ENCODE results near the gene PTEN.
"Not testable (repeated sequence)": the region's sequence is repeated elsewhere in the genome, so short reads cannot be mapped to it uniquely, and the experiment has no call there.

The PTEN gene

DNA sequence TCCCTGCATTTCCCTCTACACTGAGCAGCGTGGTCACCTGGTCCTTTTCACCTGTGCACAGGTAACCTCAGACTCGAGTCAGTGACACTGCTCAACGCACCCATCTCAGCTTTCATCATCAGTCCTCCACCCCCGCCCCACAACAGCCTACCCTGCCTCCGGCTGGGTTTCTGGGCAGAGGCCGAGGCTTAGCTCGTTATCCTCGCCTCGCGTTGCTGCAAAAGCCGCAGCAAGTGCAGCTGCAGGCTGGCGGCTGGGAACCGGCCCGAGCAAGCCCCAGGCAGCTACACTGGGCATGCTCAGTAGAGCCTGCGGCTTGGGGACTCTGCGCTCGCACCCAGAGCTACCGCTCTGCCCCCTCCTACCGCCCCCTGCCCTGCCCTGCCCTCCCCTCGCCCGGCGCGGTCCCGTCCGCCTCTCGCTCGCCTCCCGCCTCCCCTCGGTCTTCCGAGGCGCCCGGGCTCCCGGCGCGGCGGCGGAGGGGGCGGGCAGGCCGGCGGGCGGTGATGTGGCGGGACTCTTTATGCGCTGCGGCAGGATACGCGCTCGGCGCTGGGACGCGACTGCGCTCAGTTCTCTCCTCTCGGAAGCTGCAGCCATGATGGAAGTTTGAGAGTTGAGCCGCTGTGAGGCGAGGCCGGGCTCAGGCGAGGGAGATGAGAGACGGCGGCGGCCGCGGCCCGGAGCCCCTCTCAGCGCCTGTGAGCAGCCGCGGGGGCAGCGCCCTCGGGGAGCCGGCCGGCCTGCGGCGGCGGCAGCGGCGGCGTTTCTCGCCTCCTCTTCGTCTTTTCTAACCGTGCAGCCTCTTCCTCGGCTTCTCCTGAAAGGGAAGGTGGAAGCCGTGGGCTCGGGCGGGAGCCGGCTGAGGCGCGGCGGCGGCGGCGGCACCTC, at the start of gene PTEN, which contains the start of gene KLLN:
Gene PTEN, plus strand, starts transcription at position 573 of the 891 bp plus-strand sequence. CDS start 845 bp downstream, outside the sequence.
Gene KLLN, minus strand, starts transcription at position 481 of the 891 bp plus-strand sequence. CDS start 1,046 bp downstream, outside the sequence.
- peak; percentile 55 to 94 (median 86) for DNase-seq

DNA sequence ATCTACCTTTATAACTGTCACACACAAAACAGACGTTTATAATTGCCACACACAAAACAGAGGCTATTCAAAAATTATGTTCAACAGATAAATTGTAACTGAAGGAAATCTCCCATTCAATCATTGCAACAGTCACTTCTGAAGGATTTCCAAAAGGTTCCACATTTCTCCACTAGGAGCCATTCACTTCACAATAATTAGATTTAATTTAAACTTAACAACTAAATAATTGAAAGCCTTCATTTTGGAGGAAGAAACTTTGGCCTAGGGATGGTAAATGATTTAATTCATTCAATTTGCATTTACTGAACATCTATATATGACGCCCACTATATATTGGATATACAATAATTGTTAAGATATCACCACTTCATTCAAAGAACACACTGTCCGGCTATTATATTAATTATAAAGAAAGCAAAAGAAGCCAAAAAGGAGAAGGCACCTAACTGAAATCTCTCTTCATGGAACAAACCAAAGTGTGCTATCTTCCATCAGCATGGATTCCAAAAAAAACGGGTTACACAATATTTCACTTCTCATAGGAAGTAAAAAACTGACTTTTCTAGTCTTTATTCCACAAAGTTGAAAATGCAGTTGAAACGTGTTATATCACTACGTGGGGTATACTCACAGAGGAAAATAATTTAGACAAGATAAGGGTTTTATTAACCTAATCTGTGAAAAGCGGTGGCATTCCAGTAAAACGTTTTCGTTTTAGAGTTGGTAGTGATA, 47.1 kb upstream of the PTEN start:
- DNase-seq: no peak

DNA sequence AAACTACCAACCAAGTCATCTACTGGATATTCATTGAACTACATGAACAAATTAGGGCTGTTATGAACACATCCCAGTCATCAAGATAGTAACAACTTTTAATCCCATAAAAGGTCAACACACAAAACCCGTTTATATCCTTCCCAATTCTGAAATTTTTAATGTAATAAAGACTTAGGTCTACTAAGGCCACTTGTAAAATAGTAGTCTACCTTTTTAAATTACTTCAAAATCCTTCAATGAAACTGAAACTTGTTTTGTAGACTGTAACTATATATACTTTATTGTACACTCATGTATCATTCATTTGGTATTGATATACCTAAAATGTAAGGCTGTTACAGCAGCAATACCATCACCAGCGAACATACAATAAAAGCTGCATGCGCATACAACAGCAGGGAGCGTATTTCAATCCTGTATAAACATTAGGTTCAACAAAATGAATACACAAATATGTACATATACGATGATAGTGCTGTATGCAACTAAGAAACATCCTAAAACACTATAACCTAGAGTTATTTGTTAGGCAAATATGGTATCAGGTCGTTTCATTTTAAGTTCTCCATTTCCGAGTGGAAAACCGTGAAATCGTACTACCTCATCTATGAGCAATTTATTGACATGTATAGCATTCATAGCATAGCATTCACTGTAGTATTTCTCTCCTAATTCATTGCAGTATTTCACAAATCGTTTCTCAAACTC, 46.4 kb upstream of the PTEN start:
- no peak for DNase-seq

DNA sequence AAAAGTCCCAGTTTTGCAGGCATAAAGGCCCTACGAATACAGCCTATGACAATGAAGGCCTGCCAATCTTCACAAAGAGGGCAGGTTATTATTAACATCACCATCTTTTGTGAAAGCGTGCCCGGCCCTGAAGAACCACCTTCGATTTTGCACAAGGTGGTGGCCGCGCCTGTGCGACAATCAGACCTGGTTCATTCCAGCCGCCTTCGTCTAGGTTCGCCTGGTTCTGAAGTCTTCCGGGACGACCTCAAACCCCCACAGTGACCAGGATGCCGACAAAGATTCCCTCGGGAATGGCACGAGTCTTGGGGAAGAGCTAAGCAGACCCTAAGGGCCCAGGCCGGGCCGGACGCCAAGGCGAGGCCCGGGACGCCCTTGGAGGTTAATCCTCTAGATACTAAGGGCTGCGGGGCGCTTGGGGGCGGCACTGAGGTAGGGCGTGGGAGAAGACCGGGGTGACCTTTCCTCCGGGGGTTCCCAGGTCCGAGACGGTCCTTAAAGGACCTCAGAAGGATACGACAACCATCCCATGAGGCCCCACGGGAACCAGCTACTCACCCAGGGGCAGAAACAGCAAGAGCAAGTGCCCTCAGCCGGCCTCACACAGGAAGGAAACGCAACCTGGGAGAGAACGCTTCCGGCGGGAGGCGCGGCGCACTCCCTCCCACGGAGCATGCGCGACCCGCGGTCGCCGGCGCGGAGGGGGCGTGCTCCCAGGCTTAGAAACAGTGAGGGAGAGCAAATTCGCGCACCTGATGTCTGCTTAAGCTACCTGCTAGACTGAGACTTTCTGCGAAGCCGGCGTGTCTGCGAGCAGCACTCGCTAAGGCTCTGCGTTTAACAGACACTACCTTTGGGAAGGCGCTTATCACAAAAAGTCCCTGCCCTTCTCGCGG, 45.6 kb upstream of the PTEN start, which contains the start of gene ATAD1:
Gene ATAD1, minus strand, starts transcription at position 618 of the 896 bp plus-strand sequence. CDS start 3,627 bp downstream, outside the sequence.
- DNase-seq: peak; percentile 27 to 92 (median 72)

DNA sequence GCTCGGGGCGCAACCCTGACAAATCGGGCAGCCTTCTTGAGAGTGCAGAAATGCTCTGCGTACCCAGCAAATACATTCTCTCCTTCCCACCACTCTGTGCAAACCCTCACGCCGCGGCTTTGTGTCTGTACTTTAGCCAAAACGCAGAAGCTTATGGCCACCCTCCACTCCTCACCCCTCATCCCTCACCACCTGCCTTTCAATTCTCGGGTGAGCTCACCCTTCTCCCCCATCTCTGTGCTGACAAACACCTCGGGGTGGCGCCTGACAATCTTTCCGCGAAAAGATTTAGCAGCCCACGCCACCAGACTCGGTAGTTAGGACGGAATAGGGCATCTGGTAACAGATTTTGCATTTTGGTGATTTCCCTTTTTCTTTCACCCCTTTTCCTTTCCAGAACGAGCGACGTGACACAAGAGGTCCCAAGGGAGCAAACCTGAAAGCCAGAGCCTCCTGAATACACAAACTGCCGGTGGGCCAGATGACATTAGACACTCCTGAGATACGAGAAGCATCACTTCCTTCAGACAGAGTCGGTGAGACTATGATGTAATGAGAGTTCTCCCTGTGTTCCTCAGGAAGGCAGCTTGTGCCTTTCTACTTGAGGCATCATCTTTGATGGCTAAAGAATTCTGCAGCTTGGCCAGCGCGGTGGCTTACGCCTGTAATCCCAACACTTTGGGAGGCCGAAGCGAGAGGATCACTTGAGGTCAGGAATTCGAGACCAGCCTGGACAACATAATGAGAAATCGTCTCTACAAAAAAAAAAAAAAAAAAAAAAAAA, 44.7 kb upstream of the PTEN start:
- peak in 28 of 51 donors; percentile 1 to 77 (median 36) for DNase-seq

DNA sequence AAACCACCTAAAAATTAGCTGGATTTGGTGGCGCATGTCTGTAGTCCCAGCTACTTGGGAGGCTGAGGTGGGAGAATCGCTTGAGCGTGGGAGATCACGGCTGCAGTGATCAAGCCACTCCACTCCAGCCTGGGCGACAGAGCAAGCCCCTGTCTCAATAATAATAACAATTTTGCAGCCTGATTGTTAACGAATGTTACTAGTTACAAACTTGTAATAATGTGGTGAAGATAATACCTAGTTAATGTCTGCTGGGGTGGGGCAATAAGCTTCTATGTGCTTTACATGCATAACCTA, 44.2 kb upstream of the PTEN start:
- DNase-seq: no peak

DNA sequence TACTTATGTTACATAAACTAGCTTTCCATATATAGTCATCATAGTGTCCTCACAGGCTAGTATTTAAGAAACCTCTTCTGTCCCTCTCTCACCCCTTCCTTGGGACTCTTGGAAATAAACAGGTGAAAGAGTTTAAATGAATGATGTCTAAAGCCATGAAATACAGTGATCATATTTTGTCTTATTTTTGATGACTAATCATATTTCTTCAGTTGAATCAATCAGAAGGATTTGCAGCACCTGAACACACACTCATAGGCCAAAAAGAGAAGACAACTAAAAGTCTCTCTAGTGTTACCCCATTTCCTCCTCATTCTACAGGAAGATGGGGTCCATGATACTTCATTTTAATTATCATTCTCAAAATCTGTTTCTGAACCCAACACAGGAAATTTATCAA, 36.8 kb upstream of the PTEN start:
- no peak for DNase-seq

DNA sequence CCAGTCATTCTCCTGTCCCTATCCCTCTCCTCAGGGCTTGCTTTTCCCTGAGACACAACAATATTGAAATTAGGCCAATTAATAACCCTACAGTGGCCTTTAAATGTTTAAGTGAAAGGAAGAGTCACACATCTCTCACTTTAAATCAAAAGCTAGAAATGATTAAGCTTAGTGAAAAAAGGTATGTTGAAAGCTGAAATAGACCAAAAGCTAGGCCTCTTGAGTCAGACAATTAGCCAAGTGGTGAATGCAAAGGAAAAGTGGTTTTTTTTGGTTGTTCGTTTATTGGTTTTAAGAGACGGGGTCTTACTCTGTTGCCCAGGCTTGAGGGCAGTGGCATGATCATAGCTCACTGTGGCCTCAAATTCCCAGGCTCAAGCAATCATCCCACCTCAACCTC, 35.7 kb upstream of the PTEN start:
- no peak for DNase-seq

DNA sequence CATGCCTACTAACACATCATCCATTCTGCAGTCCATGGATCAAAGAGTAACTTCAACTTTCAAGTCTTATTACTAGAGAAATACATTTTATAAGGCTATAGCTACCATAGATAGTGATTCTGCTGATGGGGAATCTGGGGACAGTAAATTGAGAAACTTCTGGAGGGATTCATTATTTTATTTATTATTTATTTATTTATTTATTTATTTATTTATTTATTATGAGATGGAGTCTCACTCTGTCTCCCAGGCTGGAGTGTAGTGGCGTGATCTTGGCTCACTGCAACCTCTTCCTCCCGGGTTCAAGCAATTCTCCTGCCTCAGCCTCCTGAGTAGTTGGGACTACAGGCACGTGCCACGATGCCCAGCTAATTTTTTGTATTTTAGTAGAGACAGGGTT, 34.4 kb upstream of the PTEN start:
- not testable (repeated sequence) for DNase-seq

DNA sequence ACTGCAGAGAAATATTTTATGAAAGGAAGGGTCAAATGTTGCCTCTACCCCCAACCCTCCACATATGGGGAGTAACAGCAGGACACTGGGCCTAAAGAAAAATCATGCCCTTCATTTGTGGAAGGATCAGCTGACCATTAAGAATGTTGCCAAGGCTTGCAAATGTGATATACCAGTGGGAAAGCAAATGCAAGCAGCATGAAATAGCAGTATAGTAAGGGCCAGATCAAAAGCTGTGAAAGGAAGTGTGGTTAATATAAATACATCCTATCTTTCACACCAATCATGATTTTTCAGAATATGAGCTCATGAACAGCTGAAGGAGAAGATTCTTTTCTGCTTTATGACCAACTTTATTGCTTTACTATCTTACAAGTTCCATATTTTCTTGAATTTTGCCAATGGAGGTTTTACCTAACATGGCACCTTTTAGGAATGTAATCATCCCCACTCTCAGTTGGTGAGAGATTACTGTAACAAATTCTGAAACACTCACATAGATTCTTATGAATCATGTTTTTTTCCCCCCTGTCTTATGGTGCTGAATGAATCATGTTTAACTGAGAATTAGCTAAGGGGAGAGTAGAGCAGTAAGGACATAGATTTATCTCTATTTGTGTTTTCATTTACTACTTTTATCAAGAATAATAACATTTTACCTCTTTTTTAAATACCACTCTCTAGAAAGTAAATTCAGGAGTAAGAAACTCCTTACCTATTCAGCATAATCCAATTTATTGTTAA, 33.3 kb upstream of the PTEN start:
- DNase-seq: no peak

DNA sequence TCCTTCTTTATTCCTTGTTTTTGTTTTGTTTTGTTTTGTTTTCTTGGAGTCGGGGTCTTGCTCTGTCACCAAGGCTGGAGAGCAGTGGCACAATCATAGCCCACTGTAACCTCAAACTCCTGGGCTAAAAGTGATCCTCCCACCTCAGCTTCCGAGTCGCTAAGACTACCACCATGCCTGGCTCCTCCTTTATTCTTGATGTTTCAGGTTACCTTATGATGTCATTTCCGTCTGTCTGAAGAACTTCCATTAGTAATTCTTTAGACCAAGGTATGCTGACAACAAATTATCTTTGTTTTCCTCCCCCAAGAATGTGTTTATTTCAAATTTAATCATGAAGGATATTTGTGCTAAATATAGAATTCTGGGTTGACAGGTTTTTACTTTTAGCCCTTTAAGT, 27.3 kb upstream of the PTEN start:
- no peak for DNase-seq

DNA sequence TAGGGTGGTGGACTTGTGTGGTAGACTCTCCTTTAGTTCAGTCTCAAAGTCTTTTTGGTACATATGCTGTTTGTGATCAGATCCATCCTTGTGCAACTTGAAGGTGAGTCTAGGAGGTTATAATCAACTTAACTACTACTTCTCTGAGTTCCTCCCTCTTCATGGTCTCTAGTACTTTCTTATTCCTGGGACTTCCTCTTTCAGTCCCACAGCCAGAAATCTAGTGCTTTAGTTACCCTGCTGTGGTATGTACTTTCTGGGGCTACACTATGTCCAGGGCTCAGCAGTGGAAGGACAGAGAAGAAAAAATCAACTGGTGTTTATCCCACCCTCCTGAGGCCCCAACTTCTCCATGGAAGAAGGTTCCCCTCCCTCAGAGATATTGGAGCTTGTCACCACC, 26.0 kb upstream of the PTEN start:
- DNase-seq: no peak

DNA sequence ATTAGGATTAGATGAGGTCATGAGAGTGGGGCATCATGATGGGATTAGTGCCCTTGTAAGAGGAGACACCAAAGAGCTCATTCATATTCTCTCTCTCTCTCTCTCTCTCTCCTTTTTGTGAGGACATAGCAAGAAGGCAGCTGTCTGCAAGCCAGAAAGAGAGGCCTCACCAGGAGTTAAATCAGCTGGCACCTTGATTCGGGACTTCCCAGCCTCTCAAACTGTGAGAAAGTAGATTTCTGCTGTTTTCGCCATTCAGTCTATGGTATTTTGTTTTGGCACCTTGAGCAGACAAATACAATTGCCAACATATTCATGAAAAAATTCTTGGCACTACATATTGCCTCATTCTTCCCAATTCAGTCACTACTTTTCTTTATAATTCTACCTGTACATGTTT, 24.8 kb upstream of the PTEN start:
- DNase-seq: no peak

DNA sequence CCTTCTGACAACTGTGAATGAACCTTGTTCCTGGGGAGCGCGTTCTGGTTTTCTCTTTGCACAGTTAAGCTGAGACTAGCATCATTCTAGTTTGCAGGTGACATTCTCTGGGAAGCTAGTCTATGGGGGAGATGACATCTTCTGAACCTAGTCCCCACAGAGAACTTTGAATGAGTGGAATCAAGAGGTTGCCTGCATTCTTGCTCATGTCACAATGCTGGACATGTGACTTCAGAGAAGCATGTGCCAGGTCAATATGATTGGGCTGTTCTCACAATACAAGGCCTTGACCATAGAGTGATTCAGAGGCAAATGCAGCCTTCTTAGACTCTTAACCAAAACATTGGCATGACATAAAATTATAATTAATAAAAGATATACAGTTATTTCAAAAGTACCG, 22.2 kb upstream of the PTEN start:
- DNase-seq: no peak

DNA sequence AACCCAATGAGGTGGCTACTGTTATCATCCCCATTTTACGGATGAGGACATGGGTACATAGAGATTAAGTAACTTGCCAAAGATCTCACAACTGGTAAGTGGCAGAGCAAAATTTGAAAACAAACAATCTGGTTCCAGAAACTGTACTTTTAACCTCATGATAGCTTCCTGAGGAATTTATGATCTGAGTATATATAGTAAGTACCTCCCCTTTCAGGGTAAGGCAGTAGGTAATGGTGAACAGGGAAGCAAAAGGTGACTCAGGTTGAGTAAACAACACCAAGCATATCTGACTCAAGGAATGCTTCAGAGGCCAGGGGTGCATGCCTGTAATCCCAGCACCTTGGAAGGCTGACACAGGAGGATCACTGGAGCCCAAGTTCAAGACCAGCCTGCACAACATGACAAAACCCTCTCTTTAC, 21.2 kb upstream of the PTEN start:
- no peak for DNase-seq

DNA sequence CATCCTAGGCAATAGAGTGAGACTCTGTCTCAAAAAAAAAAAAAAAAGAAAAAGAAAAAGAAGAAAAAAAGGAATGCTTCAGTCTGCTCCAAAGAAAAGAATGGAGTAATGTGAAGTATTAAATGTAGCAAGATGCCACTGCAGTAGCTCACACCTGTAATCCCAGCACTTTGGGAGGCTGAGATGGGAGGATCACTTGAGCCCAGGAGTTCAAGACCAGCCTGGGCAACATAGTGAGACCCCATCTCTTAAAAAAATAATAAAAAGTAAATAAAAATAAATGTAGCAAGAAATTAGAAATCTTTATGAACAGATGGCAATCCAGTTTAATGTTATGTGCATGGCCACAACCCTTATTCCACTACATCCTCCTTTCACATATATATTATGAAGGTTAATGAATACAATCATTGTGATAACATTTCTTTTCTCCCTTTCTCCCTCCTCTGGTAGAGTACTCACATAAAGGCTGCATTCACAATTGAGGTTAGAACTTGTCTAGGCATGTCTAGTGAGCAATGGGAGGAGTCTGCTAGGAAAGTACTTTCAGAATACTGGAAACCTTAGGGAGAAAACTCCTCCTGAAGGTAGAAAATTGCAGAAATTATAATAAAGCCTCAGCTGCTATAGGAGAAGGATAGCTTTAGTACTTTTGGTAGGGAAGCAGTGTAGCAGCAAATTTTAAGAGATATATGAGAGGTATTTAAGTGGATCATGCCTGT, 20.5 kb upstream of the PTEN start:
- DNase-seq: no peak

DNA sequence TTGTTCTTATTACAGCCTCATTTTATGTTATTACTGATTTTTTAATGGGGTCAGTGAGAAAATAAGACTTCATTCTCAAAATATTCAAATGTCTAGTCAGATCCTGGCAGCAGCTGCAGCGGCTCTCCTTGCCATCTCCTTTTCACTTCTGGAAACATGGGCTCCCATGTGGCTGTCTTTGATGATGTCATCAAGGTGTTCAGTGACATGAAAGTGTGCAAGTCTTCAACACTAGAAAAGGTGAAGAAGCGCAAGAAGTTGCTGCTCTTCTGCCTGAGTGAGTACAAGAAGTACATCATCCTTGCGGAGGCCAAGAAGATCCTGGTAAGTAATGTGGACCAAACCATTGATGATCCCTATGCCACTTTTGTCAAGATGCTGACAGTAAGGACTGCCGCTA, 19.7 kb upstream of the PTEN start:
- no peak for DNase-seq

DNA sequence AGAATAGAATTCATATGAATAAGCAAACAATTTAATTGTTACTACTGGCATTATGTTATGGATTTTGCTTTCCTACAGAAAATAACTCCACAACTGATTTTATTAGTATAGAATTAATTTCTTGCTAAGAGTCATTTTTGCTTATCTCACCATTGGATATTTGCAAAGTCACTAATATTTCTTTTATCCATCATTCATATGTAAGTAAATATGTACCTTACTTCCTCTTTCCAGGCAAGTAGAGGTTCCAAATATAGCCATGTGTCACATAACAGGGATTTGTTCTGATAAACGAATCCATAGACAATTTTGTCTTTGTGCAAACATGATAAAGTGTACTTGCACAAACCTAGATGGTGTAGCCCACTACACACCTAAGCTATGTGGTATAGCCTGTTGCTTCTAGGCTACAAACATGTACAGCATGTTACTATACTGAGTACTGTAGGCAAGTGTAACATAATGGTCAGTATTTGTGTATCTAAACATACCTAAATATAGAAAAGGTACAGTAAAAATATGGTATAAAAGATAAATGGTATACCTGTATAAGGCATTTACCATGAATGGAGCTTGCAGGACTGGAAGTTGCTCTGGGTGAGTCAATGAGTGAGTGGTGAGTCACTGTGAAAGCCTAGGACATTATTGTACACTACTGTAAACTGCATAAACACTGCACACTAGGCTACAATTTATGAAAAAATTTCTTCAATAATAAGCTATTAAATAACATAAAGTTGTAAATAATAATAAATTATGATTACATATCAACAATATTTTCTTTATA, 18.4 kb upstream of the PTEN start:
- no peak for DNase-seq

All from hypothalamus (tissue), 51 donors.